Fibroblast of gingiva (primary cell): ENCODE measurements around the gene C2orf66.

Experiments
- DNase-seq: peaks from one replicate; pipeline ENCODE4 v3.0.0-alpha.2; 2011; ENCODE audit warnings: low read depth

C2orf66 gene

GRCh38 chr2:196759378-196759706 lies 49.8 kb downstream of the C2orf66 start:
- DNase-seq, result peak; percentile 16

GRCh38 chr2:196758474-196759377 lies 50.4 kb downstream of the C2orf66 start:
- peak; percentile 44 for DNase-seq
